A673 (cell line): Measurements from ENCODE around the gene ACSBG1. TPM values are rescaled to one million over a fixed set of nuclear protein-coding genes. Genes with fewer than 3 reads are reported as not detected.

ENCODE experiments used
- BruUV-seq: library from RNA; stranded (reverse); fragments of 400-500 nt; replicated peaks from 2 replicates; lab custom pipeline; 2021; lab: Mats Ljungman, UMichigan
- CTCF ChIA-PET: fragments of 300-600 bp; sonication (Branson Sonifier 250); formaldehyde crosslinking; loops from one replicate; lab custom pipeline; 2022; ENCODE audit warnings: antibody characterized with exemption; lab: Charles Lee
- POLR2A ChIA-PET: fragments of 300-600 bp; sonication (Branson Sonifier 250); formaldehyde crosslinking; loops from one replicate; lab custom pipeline; 2022; ENCODE audit warnings: antibody characterized with exemption; ENCODE audit not compliant: low non-redundant PET; lab: Charles Lee
- DNase-seq: peaks from one replicate; pipeline ENCODE4 v3.0.0-alpha.2; 2015; ENCODE audit warnings: low spot score
- H3K27ac ChIP-seq: fragments of 200-600 bp; sonication (generic); 2 replicates; pipeline ENCODE4 v1.5.1; 2016; ENCODE audit warnings: mixed run types, low read depth, mild to moderate bottlenecking, mixed read lengths, antibody characterized with exemption, low read length; ENCODE audit not compliant: poor library complexity, severe bottlenecking
- H3K27me3 ChIP-seq: fragments of 200-600 bp; sonication (generic); replicated peaks from 2 replicates; pipeline ENCODE4 v1.6.1; 2017; ENCODE audit warnings: mixed run types, low read depth, mild to moderate bottlenecking, mixed read lengths, antibody characterized with exemption, low read length; ENCODE audit not compliant: insufficient read depth, poor library complexity
- H3K36me3 ChIP-seq: fragments of 200-600 bp; sonication (generic); 2 replicates; pipeline ENCODE4 v1.6.1; 2016; ENCODE audit warnings: mixed run types, mild to moderate bottlenecking, mixed read lengths, antibody characterized with exemption, low read length; ENCODE audit not compliant: insufficient read depth, poor library complexity, severe bottlenecking
- H3K4me1 ChIP-seq: fragments of 200-600 bp; sonication (generic); 2 replicates; pipeline ENCODE4 v1.6.1; 2017; ENCODE audit warnings: mixed run types, mild to moderate bottlenecking, mixed read lengths, antibody characterized with exemption, low read length; ENCODE audit not compliant: insufficient read depth, poor library complexity, severe bottlenecking
- H3K4me3 ChIP-seq: fragments of 200-600 bp; sonication (generic); 2 replicates; pipeline ENCODE4 v1.5.1; 2016; ENCODE audit warnings: low read depth, mixed run types, mild to moderate bottlenecking, mixed read lengths, low read length; ENCODE audit not compliant: poor library complexity, severe bottlenecking
- H3K9me3 ChIP-seq: fragments of 200-600 bp; sonication (generic); 2 replicates; pipeline ENCODE4 v1.6.1; 2016; ENCODE audit warnings: mixed run types, low read depth, mild to moderate bottlenecking, mixed read lengths, antibody characterized with exemption, low read length; ENCODE audit not compliant: poor library complexity, severe bottlenecking
- EZH2 ChIP-seq: fragments of 200-600 bp; sonication (generic); IDR thresholded peaks from 2 replicates; pipeline ENCODE4 v1.6.1; 2017; ENCODE audit warnings: borderline replicate concordance, low read depth, mild to moderate bottlenecking, mixed read lengths, antibody characterized with exemption, low read length; ENCODE audit not compliant: poor library complexity, severe bottlenecking
- intact Hi-C: fragments of 100-400 bp; cut with micrococcal nuclease; formaldehyde crosslinking; loops from one replicate; pipeline ENCODE4 v1.10.0; 2022; ENCODE audit not compliant: unreplicated experiment
- total RNA-seq: library from RNA; stranded (reverse); gene quantifications from 2 replicates; pipeline ENCODE4 v1.2.3, GENCODE V29; 2021
- TF ChIP-seq, protein P1 (sequence below): fragments of 300-800, 200-600 bp; sonication (generic); conservative IDR thresholded peaks from 2 replicates; pipeline ENCODE4 v1.5.1; 2017; ENCODE audit warnings: low read depth, mild to moderate bottlenecking, antibody characterized with exemption, low read length, moderate library complexity, mixed read lengths

ACSBG1 gene
- total RNA-seq, 1 experiment from 2014 or later = 0.45 TPM

- Histone ChIP-seq H3K36me3 (no peaks in the 10 kb centered on the region), H3K27ac (no peak overlapping the region), H3K9me3 (no peaks in the 10 kb centered on the region), H3K27me3 (no peaks in the 10 kb centered on the region), H3K4me3 (no peak overlapping the region), H3K4me1 (no peaks in the 10 kb centered on the region)
- no peak for DNase-seq
- POLR2A ChIA-PET = no interaction called here
- TF ChIP-seq, protein P1, sequence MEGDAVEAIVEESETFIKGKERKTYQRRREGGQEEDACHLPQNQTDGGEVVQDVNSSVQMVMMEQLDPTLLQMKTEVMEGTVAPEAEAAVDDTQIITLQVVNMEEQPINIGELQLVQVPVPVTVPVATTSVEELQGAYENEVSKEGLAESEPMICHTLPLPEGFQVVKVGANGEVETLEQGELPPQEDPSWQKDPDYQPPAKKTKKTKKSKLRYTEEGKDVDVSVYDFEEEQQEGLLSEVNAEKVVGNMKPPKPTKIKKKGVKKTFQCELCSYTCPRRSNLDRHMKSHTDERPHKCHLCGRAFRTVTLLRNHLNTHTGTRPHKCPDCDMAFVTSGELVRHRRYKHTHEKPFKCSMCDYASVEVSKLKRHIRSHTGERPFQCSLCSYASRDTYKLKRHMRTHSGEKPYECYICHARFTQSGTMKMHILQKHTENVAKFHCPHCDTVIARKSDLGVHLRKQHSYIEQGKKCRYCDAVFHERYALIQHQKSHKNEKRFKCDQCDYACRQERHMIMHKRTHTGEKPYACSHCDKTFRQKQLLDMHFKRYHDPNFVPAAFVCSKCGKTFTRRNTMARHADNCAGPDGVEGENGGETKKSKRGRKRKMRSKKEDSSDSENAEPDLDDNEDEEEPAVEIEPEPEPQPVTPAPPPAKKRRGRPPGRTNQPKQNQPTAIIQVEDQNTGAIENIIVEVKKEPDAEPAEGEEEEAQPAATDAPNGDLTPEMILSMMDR = no peak
- TF ChIP-seq EZH2 = no peak
- intact Hi-C loops = no loop called here
- no TSS peak for BruUV-seq
- CTCF ChIA-PET = no interaction called here
Observed at GRCh38 chr15:78257681-78258080, 23.3 kb upstream of the ACSBG1 start.

- CTCF ChIA-PET = no interaction called here
Observed at GRCh38 chr15:78256044-78256437, 21.7 kb upstream of the ACSBG1 start.

DNA sequence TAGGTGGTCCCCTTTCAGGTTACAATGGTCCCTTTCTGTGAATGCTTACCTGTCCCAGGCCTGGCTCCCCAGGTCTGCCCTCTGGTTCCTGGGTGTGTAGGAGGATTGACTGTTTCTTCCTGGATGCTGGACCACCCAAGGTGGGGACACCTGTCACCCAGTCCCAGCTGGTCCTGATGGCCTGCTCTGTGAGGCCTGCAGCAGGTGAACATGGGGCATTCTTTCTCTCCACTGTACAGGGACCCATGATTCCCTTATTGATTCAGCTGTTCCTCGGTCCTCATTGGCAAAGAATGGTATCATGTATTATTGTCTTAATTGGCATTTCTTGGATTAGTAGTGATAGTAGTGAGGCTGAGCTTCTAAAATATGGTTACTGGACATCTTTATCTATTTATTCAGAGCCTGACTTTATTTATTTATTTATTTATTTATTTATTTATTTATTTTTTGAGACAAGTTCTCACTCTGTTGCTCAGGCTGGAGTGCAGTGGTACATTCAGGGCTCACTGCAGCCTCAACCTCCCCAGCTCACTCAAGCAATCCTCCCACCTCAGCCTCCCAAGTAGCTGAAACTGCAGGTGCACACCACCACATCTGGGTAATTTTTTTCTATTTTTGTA lies 21.2 kb upstream of the ACSBG1 start:
- Histone ChIP-seq H3K4me1 (no peaks in the 10 kb centered on the region), H3K4me3 (no peak overlapping the region), H3K9me3 (no peaks in the 10 kb centered on the region), H3K27ac (no peak overlapping the region), H3K27me3 (no peaks in the 10 kb centered on the region), H3K36me3 (no peaks in the 10 kb centered on the region)
- DNase-seq = no peak
- no TSS peak for BruUV-seq
- no peak for TF ChIP-seq EZH2
- TF ChIP-seq, protein P1 = no peak
- ChIA-PET POLR2A (no interaction called here), CTCF (no interaction called here)
- intact Hi-C loops = no loop called here

More at GRCh38 chr15:78256044-78256437, 21.7 kb upstream of the ACSBG1 start:
- H3K36me3 ChIP-seq = no peaks in the 10 kb centered on the region
- no peak for TF ChIP-seq EZH2
- TF ChIP-seq, protein P1 = no peak
- DNase-seq = no peak
- no peak overlapping the region for H3K27ac ChIP-seq
- POLR2A ChIA-PET = no interaction called here
- intact Hi-C loops = no loop called here
- no peaks in the 10 kb centered on the region for H3K4me1 ChIP-seq
- no peak overlapping the region for H3K4me3 ChIP-seq
- no peaks in the 10 kb centered on the region for H3K9me3 ChIP-seq
- no TSS peak for BruUV-seq
- no peaks in the 10 kb centered on the region for H3K27me3 ChIP-seq
